NCI-H446 treated with DMSO at 0.1 percent for 48 hours (cell line): ENCODE data around the gene SDR42E1.
A peak's percentile ranks its signal among the peaks of the same experiment; 100 is the strongest.
"Not testable (repeated sequence)": the region's sequence is repeated elsewhere in the genome, so short reads cannot be mapped to it uniquely, and the experiment has no call there.

Experiments
- DNase-seq: peaks from one replicate; lab custom pipeline; 2025; lab: John Stamatoyannopoulos, UW

Gene SDR42E1

DNA sequence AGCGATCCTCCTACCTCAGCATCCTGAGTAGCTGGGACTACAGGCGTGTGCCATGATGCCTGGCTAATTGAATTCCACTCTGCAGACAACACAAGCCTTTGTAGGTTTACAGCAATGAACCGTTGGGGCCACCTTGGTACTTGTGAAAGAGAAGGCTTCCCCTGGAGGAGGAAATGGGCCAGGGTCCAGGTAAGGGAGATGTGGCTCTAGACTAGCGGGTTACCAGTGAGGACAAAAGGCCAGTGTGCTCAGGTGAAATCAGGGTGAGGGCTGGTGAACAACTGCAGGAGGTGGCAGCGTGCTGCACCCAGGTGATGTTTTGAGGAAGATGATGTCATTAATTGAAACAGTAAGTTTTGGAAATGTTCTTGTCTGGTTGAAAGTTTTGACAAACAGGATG is 6.7 kb downstream of the SDR42E1 start:
- no peak for DNase-seq

DNA sequence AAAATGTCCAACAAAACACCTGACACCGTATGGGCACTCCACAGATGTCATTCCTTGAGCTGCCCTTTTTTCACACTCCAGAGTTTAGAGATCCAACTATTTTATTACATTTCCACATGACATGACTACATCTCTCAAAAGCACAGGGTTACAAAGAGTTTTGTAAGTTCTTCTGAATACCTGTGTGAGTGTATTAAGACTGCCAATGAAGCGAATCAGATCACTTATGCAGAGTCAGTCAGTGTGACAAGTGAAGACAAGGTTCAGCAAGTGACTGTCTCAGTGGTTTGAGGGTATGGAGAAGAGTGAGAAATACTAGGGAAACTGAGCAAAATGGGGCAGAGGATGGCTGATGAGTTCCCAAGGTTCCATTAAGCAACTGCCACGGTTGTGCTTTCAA is 8.4 kb downstream of the SDR42E1 start:
- DNase-seq: no peak

DNA sequence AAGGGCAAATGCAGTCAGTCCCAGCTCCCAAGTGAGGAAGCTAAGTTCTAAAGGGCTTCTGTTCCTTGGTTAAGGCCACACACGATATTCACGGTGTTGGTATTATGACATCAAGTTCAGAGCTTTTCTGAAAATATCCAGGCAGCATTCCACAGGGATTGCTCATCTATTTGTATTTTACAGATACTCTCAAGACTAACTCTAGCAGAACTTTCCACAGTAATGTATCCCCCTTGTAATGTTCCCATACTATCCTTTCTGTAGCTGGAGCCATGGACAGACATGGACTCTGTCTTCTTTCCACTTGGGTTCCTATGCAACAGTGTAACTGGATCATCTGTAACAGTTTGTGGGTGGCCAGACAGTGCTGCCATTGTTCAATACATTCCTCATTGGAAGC is 13.5 kb downstream of the SDR42E1 start:
- DNase-seq: no peak

DNA sequence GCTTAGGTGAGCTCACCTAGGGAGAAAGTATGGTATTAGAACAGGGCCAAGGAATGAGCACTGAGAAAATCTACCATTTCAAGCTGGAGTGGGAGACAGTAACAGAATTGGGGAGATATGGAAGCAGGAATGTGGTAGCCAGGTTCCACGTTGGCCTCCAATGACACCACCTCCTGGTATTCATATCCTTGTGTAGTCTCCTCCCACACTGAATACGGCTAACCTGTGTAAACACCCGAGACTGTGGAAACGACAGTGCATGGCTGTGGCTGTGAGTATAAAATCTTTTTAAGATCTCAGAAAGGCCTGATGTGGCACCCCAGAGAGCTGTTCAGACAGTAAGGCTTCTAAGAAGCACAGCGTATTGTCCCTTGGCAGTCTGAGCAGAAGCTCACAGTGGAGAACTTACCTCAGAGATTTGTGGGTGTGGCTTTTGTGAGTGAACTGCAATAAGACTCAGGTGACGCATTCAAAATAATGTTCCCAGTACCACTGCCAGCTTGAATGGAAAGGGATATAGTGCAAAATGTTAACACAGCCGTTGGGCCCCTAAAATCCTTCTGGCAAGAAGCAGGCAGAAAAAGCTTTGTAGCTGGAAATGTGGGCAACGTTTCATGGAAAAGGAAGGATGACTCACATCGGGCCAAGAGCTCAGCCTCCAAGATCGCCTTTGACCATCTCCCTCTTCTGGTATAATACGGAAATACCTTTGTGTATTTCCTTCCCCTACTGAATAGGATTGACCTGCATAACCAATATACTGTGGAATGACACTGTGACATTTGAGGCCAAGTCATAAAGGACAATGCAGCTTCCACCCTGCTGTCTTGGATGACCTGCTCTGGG is 14.4 kb downstream of the SDR42E1 start:
- no peak for DNase-seq

DNA sequence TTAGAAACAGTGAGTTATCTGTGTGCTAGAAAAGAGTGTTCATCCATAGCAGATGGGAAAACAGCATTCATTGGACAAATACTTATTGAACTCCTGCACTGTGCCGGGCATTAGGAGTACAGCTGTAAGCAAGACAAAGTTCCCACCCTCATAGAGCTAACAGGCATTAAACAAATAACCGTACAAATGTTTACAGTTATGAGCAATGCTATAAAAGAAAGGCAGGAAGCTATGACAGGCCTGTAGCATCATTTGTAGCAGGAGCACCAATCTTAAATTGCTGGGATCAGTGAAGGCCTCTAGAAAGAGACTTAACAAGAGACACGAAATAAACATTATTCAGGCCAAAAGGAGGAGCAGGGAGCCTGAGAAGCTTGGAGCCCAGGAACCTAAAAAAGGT is 15.6 kb downstream of the SDR42E1 start:
- DNase-seq: no peak

DNA sequence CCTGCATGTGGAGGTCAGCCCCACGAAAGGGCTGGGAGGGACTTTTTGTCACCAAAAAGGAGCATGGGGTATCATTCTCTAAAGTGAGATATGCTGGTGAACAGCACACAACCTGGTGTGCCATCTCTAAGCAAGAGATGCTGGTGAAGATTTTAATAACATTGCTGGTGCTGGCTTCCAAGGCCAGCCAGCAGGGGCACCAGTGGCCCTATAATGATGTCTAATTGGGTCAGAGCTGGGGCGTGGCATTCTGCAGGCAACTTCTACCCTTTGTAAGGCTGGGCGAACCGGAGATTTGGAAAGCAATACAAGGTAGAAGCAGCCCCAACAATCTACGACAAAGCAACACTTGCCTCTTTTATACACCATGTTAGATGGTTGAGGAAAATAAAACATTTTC is 16.8 kb downstream of the SDR42E1 start:
- no peak for DNase-seq

DNA sequence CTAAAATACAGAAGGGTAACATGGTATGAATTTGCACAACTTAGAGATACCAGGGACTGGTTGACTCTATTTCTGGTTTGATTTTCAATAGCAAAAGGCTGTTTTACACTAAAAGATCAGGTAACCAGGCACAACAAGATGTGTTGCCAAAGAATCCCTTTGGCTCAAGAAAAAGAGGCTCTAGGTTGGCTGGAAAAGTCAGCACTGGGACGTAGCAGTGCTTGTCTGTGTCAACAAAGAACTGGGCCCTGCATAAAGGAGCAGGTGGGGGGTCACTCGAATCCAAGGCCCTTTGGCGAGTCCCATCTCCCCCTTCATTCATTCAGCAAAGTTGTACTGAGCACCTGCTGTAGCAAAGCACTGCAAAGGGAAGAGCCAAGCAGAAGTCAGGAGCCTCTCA is 18.4 kb downstream of the SDR42E1 start:
- DNase-seq: no peak

DNA sequence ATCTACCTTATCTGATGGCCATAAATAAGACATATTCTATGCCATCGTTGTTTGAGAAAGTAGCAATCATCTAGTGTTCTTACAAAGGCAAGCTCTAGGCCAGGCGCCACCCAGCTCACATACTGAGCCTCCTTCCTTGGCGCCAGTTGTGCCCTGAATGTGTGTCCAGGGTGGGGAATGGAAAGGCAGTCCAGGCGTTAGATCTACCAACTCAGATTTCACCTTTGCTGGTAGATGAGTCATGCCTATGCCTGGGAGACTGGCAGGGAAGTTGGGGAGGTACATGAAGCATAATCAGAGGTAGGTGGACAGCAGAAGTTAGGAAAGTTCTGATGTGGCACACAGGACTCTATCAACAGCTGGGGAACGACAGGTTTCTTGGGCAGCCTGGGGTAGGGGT is 23.6 kb downstream of the SDR42E1 start:
- no peak for DNase-seq

DNA sequence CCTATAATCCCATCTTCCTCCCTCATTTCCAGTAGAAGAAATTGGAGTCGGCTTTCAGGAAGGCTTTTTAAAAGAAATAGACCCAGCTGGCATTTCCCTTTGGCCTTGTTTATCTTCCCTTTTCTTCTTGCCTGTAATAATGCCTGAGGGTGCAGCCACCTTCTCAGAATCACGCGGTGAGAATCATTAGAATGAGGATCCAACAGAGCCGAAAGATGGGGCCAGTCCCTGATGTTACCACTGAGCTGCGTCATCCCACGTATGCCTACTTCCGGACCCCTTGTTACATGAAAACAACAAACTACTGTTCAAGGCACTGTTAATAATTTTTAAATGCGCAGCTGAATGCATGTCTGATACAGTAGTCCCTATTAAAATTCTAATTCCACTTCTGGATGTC is 24.1 kb downstream of the SDR42E1 start:
- DNase-seq: no peak

DNA sequence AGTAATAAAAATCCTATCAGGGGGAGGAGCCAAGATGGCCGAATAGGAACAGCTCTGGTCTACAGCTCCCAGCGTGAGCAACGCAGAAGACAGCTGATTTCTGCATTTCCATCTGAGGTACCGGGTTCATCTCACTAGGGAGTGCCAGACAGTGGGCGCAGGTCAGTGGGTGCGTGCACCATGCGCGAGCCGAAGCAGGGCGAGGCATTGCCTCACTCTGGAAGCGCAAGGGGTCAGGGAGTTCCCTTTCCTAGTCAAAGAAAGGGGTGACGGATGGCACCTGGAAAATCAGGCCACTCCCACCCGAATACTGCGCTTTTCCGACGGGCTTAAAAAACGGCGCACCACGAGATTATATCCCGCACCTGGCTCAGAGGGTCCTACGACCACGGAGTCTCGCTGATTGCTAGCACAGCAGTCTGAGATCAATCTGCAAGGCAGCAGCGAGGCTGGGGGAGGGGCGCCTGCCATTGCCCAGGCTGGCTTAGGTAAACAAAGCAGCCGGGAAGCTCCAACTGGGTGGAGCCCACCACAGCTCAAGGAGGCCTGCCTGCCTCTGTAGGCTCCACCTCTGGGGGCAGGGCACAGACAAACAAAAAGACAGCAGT is 33.8 kb downstream of the SDR42E1 start:
- not testable (repeated sequence) for DNase-seq

DNA sequence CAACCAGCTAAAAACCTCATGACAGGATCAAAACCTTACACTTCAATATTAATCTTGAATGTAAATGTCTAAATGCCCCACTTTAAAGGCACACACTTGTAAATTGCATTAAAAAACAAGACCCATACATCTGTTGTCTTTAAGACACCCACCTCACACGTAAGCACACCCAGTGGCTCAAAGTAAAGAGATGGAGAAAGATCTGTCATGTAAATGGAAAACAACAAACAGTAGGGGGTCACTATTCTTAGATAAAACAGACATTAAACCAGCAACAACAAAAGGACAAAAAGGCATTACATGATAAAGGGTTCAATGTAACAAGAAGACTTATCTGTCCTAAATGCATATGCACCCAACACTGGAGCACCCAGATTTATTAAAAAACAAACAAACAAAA is 35.6 kb downstream of the SDR42E1 start:
- DNase-seq: no peak

DNA sequence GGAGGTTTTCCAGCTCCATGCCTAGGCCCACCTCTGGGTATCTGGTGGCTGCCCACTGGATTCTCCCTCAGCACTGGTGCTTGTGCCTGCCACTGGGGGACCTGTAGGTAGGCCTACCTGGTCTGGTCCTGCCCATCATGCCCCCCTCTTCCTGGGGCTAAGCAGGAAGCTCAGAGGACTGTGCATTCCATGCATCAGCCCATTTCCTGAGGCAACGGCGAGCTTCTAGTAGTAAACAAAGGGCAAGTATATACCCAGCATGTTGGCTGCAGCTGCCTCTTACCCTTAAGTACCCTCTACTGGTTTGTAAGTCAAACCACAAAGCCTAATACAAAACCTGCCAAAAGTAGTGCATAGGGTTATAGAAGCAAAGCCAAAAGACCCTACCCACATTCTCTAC is 37.5 kb downstream of the SDR42E1 start:
- no peak for DNase-seq

DNA sequence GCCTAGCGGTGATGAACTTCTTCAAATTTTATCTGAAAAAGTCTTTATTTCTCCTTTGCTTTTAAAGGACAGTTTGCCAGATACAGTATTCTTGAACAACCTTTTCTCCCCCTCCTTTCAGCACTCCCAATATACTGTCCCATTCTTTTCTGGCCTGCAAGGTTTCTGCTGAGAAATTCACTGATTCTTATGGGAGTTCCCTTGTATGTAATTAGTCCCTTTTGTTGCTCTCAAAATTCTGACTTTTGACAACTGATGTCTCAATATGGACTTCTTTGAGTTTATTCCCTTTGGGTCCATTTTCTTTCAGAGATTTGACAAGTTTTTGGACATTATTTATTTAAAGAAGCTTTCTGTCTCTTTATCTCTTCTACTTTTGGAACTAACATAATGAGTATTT is 39.4 kb downstream of the SDR42E1 start:
- DNase-seq: no peak

DNA sequence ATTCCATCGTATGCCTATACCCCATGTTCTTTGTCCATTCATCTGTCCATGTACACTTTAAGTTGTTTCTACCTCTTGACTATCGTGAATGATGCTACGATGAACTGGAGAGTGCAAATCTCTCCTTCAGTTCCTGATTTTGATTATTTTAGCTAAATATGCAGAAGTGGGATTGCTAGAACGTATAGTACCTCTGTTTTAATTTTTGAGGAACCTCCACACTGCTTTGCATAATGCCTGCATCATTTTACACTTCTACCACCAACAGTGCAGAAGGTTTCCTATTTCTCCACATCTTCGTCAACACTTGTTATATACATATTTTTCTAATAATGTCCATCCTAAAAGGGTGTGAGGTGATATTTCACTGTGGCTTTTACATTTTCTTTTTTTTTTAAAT is 43.9 kb downstream of the SDR42E1 start:
- DNase-seq: no peak

DNA sequence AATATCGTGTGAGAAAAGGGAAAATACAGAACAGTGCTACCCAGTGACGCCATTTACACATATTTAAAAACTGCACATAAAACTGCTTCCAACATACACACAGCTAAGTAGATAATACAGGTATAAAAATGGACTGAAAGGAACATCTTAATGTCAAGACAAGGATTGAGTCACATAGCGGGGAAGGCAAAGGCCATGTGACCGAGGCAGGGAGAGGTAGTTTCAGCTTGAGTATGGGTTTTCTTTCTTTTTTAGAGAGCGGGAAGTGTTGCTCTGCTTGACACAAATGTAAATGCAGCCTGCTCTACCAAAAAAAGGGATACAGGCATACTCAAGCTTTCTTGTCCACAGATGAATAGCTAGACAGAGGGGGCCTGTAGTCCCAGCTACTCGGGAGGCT is 46.5 kb downstream of the SDR42E1 start:
- DNase-seq: no peak

DNA sequence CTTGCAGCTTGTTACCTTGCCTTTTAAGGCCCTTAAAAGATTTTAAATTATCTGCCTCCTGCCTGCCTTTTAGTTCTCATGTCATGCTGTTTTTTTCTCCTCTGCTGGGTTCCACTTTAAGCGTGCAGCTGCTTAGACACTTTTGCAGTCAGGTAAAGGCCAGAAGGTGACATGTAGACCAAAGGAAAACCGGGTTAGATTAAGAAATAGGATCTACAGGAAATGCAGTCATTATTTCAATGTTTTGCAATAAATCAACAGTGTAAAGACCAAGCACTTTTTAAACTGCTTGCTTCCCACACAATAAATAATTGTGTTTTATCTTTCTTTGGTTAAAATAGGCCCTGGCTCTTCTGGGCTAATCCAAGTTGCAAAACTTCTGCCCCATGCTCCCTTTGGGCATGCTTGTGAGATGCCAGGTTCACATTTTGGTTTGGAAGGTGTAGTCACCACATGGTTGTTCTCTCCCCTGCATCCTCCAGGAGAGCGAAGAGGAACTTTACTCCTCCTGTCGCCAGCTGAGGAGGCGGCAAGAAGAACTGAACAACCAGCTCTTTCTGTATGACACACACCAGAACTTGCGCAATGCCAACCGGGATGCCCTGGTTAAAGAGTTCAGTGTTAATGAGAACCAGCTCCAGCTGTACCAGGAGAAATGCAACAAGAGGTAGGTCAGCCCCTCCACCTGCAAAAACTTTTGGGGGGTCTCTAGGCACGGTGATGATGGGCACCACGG is 54.9 kb downstream of the SDR42E1 start:
- no peak for DNase-seq

DNA sequence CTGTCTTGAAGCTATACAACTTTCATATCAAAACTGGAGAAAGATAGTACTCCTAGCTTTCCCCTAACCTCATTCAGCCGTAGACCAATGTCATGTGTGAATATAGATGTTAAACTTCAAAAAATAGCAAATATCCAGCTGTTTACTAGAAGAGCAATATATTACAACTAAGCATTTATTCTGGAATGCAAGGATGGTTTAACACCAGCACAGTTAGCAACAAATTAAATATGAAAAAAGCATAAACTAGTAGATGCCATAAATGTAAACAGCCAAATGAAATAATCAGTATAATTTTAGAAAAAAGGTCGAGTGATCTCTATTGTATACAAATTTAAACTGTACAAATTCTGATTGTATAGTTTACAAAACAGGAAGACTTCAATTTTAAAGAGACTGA is 59.7 kb downstream of the SDR42E1 start:
- DNase-seq: no peak

DNA sequence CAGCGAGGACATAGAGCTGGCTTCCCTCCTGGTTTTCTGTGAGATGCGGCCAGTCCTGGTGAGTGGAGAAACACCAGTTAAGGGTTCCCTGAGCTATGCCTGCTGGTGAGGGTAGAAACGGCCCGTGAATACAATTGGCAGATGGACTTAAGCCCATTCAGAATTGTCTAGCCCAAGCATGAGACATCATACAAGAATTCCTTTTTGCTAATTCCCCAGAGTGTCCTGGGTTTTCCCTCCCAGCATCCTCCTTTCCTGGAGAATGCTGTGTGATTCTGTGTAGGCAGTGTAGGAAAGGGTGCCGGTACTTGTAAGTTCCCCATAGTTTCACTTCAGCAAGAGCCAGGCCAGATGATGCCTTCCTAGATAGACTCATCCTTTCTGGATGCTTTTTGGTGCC is 65.1 kb downstream of the SDR42E1 start:
- no peak for DNase-seq

DNA sequence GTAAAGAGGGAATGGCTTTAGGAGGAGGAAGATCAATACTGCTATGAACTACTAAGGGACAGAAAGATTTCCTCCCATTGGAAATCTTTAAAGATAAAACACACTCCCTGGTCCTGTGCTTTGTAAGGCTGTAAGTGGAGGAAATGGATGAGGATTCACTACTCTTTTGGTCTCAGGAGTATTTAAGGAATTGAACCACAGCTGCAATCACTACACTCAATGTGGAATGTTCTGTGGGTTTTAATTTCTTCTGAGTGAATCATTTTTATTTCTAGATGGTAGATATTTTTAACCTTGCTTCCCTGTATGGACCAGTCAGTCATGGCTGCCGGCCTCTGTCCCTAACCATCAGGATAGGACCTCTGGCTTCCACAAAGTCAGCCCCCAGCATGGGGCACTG is 65.6 kb downstream of the SDR42E1 start:
- DNase-seq: no peak

DNA sequence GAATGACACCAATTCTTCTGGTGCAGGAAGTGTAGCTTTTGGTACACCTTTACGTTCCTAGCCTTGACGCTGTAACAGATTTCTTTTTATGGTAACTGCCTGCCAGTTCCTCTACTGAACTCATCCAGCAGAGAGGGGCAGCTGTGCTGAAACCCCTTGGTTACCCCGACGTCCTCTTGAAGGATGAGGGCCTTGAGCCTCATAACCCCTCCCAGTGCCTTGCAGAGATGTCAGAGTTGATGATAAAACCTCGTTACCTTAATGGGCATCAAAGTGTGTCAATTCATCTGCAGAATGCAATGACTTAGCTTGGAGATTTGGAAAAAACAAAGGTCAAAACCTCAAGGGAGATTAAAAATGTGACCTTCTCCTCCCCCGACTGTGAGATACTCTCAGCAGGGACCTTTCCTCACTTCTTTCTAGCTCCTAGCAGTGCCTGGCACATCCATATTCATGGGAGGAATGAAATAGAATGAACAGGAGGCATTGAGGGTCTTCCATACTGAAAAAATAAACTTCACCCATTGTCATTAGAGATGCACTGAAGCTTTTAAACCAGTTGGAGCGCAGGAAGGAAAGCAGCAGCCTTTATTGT is 69.2 kb downstream of the SDR42E1 start:
- no peak for DNase-seq

DNA sequence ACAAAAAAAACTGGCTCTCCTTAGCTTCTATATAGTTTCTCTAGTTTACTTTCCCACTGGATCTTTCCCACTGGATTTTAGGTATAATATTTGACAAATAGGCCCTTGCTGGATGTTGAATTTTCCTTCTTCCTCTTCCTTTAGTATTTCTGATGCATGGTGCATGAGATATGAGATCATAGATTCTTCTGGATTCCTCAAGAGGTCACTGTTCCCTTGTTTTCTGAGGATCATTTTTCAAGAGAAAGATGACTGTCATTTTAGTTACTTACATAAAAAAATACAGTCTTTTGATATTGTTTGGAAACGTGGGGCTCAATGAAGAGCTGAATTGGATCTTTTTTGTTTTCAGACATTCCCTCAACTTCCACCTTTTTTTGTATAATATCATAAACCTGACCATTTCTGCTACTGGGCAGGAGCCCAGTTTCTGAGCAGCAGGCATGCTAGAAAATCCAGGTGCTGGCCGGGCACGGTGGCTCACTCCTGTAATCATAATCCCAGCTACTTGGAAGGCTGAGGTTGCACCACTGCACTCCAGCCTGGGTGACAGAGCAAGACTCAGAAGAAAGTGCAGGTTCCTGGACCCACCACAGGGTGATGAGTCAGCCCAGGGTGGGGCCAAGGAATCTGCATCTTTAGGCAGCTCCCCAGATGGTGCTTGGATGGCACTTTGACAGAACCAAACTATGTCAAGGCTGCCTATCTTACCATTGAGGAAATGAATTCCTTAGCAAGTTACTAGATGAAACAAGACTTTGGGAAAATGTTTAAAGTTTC is 70.3 kb downstream of the SDR42E1 start:
- peak; percentile 0 for DNase-seq
